Measurements from ENCODE around the gene ESYT3. TPM values are rescaled to one million over a fixed set of nuclear protein-coding genes. Genes with fewer than 3 reads are reported as not detected.

ESYT3 gene, protein sequence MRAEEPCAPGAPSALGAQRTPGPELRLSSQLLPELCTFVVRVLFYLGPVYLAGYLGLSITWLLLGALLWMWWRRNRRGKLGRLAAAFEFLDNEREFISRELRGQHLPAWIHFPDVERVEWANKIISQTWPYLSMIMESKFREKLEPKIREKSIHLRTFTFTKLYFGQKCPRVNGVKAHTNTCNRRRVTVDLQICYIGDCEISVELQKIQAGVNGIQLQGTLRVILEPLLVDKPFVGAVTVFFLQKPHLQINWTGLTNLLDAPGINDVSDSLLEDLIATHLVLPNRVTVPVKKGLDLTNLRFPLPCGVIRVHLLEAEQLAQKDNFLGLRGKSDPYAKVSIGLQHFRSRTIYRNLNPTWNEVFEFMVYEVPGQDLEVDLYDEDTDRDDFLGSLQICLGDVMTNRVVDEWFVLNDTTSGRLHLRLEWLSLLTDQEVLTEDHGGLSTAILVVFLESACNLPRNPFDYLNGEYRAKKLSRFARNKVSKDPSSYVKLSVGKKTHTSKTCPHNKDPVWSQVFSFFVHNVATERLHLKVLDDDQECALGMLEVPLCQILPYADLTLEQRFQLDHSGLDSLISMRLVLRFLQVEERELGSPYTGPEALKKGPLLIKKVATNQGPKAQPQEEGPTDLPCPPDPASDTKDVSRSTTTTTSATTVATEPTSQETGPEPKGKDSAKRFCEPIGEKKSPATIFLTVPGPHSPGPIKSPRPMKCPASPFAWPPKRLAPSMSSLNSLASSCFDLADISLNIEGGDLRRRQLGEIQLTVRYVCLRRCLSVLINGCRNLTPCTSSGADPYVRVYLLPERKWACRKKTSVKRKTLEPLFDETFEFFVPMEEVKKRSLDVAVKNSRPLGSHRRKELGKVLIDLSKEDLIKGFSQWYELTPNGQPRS
- total RNA-seq, result 0.54 TPM

- DNase-seq (ENCODE audit: low read depth in 2 of 3, low spot score in 2 of 3), result peak in 2 of 3 donors; percentile 71
These were observed at the start of gene ESYT3 for GRCh38 chr3:138434276-138434874. Gene ESYT3, plus strand, starts transcription at chr3:138434616. Its CDS starts 183 bp downstream, at chr3:138434799.

- no peak for DNase-seq (ENCODE audit: low read depth in 2 of 3, low spot score in 2 of 3)
These were observed 49.4 kb upstream of the ESYT3 start for GRCh38 chr3:138384976-138385375.

- no peak for DNase-seq (ENCODE audit: low read depth in 2 of 3, low spot score in 2 of 3)
These were observed 45.2 kb upstream of the ESYT3 start for GRCh38 chr3:138389144-138389601.

DNA sequence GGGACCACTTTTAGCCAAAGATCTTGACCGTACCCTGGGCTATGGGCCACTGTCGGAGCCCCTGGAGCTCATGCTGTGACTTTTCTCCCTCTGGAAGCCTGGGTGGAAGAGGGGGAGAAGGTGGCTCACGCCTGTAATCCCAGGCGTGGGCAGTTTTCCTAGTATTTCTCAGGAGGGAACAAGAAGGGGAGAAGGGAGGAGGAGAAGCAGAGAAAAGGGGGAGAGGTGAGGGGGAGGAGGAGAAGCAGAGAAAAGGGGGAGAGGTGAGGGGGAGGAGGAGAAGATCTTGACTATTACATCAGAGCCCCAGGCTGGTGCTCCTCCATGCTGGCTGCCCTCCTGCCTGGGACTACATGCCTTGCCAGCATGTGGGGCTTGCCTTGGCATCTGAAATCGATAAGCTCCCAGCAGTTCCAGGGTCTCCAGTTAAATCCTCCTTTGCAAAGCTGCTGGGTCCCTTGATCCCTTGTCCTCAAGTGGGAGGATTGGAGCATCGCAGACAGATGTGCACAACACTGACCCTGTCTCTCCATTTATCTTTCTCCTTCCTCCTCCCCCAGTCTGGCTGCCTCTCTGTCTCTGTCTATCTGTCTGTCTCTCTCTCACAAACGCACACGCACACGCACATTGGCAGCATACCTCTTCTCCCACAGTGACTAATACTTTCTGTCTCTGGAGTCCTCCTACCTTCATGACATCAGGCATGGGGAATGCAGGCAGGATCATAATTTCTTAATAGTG, 44.4 kb upstream of the ESYT3 start:
- no peak for DNase-seq (ENCODE audit: low read depth in 2 of 3, low spot score in 2 of 3)

DNA sequence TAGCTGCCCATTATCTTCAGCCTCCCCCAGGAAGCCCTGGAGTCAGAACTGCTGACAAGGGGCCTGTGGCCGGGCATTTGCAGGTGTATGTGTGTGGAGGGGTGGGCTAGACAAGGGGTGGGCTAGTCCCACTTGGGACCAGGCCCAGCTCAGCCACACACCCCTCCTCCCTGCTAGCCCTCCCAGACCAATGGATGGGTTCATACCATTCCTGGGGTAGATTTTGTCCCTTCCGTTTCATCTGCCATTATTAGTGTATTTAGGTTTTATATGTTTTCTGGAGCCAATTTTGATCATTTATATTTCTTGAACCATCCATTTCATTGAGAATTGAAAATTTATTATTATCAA, 43.9 kb upstream of the ESYT3 start:
- no peak for DNase-seq (ENCODE audit: low read depth in 2 of 3, low spot score in 2 of 3)

GRCh38 chr3:138394156-138394555, 40.3 kb upstream of the ESYT3 start:
- DNase-seq (ENCODE audit: low read depth in 2 of 3, low spot score in 2 of 3), result no peak

DNA sequence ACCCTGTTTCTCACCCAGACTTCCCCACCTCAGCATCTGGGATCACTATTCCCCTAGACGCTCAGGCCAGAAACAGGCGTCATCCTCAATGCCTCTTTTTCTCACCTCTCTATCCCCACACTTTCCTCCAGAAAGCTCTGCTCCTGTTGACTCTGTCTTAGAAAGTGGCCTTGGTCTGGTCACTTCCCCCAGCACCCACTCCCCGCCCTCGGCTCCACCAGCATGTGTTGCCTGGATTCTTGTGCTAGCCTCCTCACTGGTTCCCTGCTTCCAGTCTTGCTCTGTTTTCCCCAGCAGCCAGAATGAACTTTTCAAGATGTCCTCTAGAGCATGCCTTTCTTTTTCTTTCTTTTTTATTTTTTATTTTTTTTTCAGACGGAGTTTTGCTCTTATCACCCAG, 39.7 kb upstream of the ESYT3 start:
- DNase-seq (ENCODE audit: low read depth in 2 of 3, low spot score in 2 of 3), result no peak

DNA sequence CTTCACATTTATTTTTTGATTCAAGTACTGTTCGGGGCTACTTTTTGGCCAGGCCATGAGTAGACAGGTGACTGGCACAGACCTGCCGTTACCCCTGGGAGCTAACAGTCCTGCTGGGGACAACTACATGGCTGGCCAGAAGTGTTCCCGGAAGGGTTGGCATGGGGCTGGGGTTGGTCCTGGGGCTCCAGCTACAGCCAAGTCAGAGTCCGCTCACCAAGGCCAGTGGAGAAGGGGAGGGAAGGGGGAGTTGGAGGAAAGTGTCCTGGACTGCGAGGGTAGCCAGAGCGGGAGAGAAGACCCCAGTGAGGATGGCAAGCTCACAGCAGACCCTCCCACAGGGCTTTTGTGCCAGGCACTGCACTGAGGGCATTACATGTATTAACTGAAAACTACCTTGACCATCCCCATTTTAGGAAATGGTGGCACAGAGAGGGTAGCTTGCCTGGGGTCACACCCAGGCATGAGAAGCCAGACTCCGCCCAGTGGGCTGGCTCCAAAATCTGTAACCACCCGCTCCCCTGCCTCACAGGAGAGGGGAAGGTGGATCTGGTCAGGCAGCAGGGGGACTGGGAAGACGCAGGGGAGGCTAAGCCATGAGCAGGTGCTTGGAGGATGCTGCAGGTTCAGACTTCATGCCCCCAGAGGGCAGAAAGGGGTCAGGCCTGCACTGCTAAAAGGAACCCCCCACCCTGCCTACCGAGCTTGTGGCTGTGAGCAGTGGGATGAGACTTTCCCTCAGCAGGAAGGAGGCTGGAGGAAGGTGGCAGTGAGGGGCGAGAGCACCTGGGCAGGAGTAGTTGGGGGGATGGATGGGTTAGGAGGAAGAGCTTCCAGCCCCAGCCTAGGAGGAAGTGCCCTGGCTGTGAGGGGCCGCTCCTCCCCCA, 38.3 kb upstream of the ESYT3 start:
- no peak for DNase-seq (ENCODE audit: low read depth in 2 of 3, low spot score in 2 of 3)

GRCh38 chr3:138396752-138397410, 37.5 kb upstream of the ESYT3 start:
- DNase-seq (ENCODE audit: low read depth in 2 of 3, low spot score in 2 of 3), result peak in 1 of 3 donors; percentile 18

GRCh38 chr3:138397983-138398382, 36.4 kb upstream of the ESYT3 start:
- no peak for DNase-seq (ENCODE audit: low read depth in 2 of 3, low spot score in 2 of 3)

DNA sequence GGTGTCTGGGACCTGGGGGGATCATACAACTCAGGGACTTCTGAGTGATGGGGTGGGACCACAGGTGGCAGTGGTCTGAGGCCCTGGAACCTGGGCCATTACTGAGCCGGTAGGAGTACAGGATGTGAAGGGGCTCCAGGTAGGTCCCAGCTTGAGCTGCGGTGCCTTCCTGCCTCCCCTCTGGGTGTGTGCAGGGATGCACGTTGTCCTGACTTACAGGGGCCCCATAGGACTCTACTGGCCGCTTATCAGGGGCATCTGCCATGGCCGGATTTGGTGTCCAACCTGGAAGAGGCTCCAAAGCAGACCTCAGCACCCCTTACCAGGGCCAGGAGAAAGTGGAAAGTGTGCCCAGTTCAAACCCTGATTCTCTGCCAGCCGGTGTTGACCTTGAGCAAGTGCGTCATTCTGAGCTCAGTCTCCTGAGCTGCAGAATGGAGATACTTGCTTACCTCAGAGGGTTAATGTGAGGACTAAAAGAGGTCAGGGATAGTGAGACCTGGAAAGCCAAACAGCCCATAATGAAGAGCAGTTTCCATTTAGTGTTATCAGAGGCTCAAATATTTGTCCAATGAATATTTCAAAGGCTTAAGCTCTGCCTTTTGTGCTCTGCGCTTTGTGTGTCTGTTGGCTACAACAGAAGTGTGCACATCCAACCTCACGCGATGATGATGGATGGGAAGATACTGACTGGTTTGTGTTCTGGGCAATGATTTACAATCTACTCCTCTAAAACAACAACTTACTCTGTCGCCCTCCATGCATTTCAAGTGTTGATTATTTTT, 35.4 kb upstream of the ESYT3 start:
- DNase-seq (ENCODE audit: low read depth in 2 of 3, low spot score in 2 of 3), result no peak

DNA sequence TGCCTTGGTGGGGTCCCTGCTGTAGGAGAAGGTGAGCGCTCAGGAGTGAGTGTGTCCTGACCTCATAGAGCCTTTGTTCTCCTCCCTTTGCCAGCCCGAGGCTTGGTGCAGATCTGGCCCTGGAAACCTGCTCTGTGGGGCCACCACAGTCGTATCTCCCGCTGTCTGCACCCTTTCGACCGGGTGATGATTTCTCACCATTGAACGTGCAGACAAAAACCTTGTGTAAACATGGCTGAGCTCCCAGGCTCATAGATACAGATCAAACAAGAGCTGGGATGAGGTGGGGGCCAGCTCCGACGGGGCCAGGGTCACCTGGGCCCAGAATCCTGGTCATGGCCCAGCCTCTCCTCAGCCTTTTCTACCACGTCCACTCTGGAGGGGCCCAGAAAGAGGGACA, 34.6 kb upstream of the ESYT3 start:
- DNase-seq (ENCODE audit: low read depth in 2 of 3, low spot score in 2 of 3), result no peak

DNA sequence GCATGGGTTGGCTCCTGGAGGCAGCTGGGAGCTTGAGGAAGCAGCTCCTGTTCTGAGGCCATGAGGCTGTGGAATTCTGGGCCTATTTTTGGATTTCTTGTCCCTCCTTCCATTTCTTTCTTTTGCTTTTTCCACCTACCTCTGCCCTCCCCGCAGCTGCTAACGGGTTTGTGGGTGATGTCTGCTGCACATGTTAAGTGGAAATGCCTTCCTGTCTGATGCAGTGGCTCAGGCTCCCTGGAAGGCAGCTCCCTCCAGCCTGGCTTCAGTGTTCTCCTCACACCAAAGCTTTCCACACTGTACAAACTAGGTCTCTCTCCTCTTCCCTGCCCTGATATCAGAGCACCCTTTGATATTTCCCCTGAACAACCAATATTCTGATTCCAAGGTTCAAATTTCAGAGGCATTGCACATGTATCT, 33.8 kb upstream of the ESYT3 start:
- DNase-seq (ENCODE audit: low read depth in 2 of 3, low spot score in 2 of 3), result no peak

GRCh38 chr3:138401834-138402233, 32.6 kb upstream of the ESYT3 start:
- DNase-seq (ENCODE audit: low read depth in 2 of 3, low spot score in 2 of 3), result no peak

DNA sequence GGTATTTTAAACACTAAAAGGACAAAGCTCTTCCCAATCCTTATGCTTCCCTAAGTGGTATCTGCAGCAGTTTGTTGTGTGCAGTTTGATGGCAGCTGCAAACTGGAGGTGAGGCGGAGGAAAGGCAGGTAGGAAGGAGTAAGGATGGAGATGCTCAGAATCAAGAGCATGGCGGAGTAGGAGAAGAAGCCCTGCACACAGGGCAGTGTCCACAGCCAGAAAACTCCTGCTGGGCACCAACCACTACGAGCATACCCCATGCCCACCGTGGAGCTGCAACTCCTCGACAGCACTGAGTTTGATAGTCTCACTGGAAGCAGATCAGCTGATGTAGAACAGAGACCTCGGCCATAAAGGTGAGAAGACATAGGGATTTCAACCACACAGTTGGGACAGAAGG, 30.3 kb upstream of the ESYT3 start:
- DNase-seq (ENCODE audit: low read depth in 2 of 3, low spot score in 2 of 3), result no peak

DNA sequence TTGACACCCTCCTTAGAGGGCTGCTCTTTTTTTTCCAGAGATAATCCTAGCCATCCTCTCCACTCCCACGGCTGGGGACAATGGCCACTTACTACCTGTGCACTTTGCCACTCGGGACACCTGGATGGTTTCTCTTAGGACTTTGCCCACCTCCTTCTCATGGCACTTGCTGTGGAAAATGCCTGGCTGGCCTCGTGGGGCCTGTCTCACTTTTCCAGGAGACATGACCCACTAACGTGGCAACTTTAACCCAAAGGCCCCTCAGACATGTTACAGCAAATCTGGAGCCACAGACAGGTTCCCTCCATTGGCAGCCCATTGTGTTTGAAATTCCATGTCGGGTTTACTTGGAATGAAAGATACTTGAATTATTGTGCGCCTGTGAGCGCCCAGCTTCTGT, 29.4 kb upstream of the ESYT3 start:
- no peak for DNase-seq (ENCODE audit: low read depth in 2 of 3, low spot score in 2 of 3)

DNA sequence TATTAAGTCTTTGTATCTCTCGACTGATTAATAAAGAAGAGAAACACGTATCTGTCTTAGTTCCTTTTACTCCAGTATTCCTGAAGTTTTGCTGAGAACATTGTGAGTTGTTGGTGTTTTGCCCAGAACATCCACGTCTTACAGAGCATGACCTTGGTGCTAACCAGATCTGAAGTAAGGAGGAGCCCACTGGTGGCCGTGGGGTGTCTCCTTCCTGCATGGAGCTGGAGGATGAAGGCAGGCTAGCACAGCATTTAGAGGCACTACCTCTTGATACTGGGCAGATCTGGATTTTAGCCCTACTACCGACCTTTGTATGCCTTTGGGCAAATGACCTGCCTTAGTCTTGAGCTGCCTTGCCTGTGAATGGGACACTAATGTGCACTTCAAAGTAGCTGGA, 28.9 kb upstream of the ESYT3 start:
- DNase-seq (ENCODE audit: low read depth in 2 of 3, low spot score in 2 of 3), result no peak

- DNase-seq (ENCODE audit: low read depth in 2 of 3, low spot score in 2 of 3), result no peak
These were observed 27.8 kb upstream of the ESYT3 start for GRCh38 chr3:138406606-138407005.
